ENCODE results near the gene TRAPPC2L.

Gene TRAPPC2L

GRCh38 chr16:88839745-88840599, 17.0 kb upstream of the TRAPPC2L start:
- DNase-seq = no peak

- no peak for DNase-seq
Measured at GRCh38 chr16:88840600-88841215, 16.2 kb upstream of the TRAPPC2L start.

- no peak for DNase-seq
Measured at GRCh38 chr16:88841521-88842307, 15.2 kb upstream of the TRAPPC2L start.

- no peak for DNase-seq
Measured at GRCh38 chr16:88842308-88842756, 14.6 kb upstream of the TRAPPC2L start.

GRCh38 chr16:88842806-88843205, 14.1 kb upstream of the TRAPPC2L start:
- DNase-seq = no peak

- DNase-seq = no peak
Measured at GRCh38 chr16:88843256-88843655, 13.7 kb upstream of the TRAPPC2L start.

GRCh38 chr16:88844419-88845036, 12.4 kb upstream of the TRAPPC2L start:
- DNase-seq = no peak

- no peak for DNase-seq
Measured at GRCh38 chr16:88846088-88846487, 10.8 kb upstream of the TRAPPC2L start.

GRCh38 chr16:88847654-88848053, 9.3 kb upstream of the TRAPPC2L start:
- DNase-seq = no peak

- no peak for DNase-seq
Measured at GRCh38 chr16:88848557-88848956, 8.4 kb upstream of the TRAPPC2L start.

- no peak for DNase-seq
Measured at GRCh38 chr16:88850531-88851199, 6.3 kb upstream of the TRAPPC2L start.

GRCh38 chr16:88851616-88852015, 5.3 kb upstream of the TRAPPC2L start:
- no peak for DNase-seq

- DNase-seq = no peak
Measured at GRCh38 chr16:88853325-88853941, 3.5 kb upstream of the TRAPPC2L start.

- no peak for DNase-seq
Measured at GRCh38 chr16:88854306-88855111, 2.4 kb upstream of the TRAPPC2L start.

- no peak for DNase-seq
Measured at GRCh38 chr16:88855176-88855575, 1.8 kb upstream of the TRAPPC2L start.

GRCh38 chr16:88855736-88856121, 1.2 kb upstream of the TRAPPC2L start:
- DNase-seq = no peak

- DNase-seq = no peak
Measured at GRCh38 chr16:88856122-88856827, 652 bp upstream of the TRAPPC2L start.

- DNase-seq = peak; percentile 77
Measured at GRCh38 chr16:88857728-88858339, 907 bp downstream of the TRAPPC2L start.

- no peak for DNase-seq
Measured at GRCh38 chr16:88859381-88860091, 2.6 kb downstream of the TRAPPC2L start.

Data from midbrain (tissue), 1 donor.